Measurements from ENCODE around the gene CASP5.

CASP5 gene

GRCh38 chr11:105004021-105004420 is 18.9 kb downstream of the CASP5 start:
- H3K36me3 ChIP-seq (ENCODE audit: low read length), result no peaks in the 10 kb centered on the region

GRCh38 chr11:105003151-105003550 is 19.8 kb downstream of the CASP5 start:
- Histone ChIP-seq H3K4me2 (ENCODE audit: low read depth, low read length, poor library complexity, severe bottlenecking) (no peak overlapping the region), H4K20me1 (ENCODE audit: low read depth, low read length) (no peaks in the 10 kb centered on the region), H3K79me2 (ENCODE audit: insufficient read depth, low read length) (no peaks in the 10 kb centered on the region), H3K36me3 (ENCODE audit: low read length) (no peaks in the 10 kb centered on the region), H3K9ac (ENCODE audit: low read length) (no peak overlapping the region), H3K9me3 (ENCODE audit: insufficient read depth, low read length) (no peaks in the 10 kb centered on the region), H3K27me3 (ENCODE audit: low read length) (no peaks in the 10 kb centered on the region), H3F3A (ENCODE audit: insufficient read depth) (no peaks in the 10 kb centered on the region), H2AFZ (ENCODE audit: low read depth, low read length, severe bottlenecking) (no peak overlapping the region), H3K27ac (ENCODE audit: low read depth, low read length) (no peak overlapping the region), H3K4me3 (ENCODE audit: insufficient read depth, low read length, poor library complexity, severe bottlenecking) (no peak overlapping the region), H3K9me2 (replicated peaks; ENCODE audit: insufficient read depth, low read length) (no peaks in the 10 kb centered on the region)
- no peak for TF ChIP-seq CTCF (IDR thresholded peaks at IDR 0.05; ENCODE audit: insufficient read depth, low read length, poor library complexity, severe bottlenecking)
- TF ChIP-seq EZH2phosphoT487 (conservative IDR thresholded peaks at IDR 0.05; ENCODE audit: low read length), result no peak

More at GRCh38 chr11:105004021-105004420, 18.9 kb downstream of the CASP5 start:
- H3K9me2 ChIP-seq (replicated peaks; ENCODE audit: insufficient read depth, low read length), result no peaks in the 10 kb centered on the region
- no peak overlapping the region for H3K27ac ChIP-seq (ENCODE audit: low read depth, low read length)
- no peak overlapping the region for H2AFZ ChIP-seq (ENCODE audit: low read depth, low read length, severe bottlenecking)
- no peaks in the 10 kb centered on the region for H4K20me1 ChIP-seq (ENCODE audit: low read depth, low read length)
- H3K27me3 ChIP-seq (ENCODE audit: low read length), result no peaks in the 10 kb centered on the region
- H3K4me2 ChIP-seq (ENCODE audit: low read depth, low read length, poor library complexity, severe bottlenecking), result no peak overlapping the region
- H3F3A ChIP-seq (ENCODE audit: insufficient read depth), result no peaks in the 10 kb centered on the region
- no peak overlapping the region for H3K4me3 ChIP-seq (ENCODE audit: insufficient read depth, low read length, poor library complexity, severe bottlenecking)
- no peaks in the 10 kb centered on the region for H3K9me3 ChIP-seq (ENCODE audit: insufficient read depth, low read length)
- H3K9ac ChIP-seq (ENCODE audit: low read length), result no peak overlapping the region
- TF ChIP-seq CTCF (IDR thresholded peaks at IDR 0.05; ENCODE audit: insufficient read depth, low read length, poor library complexity, severe bottlenecking), result no peak
- no peak for TF ChIP-seq EZH2phosphoT487 (conservative IDR thresholded peaks at IDR 0.05; ENCODE audit: low read length)
- no peaks in the 10 kb centered on the region for H3K79me2 ChIP-seq (ENCODE audit: insufficient read depth, low read length)

GRCh38 chr11:105000797-105001196 is 22.2 kb downstream of the CASP5 start:
- no peaks in the 10 kb centered on the region for H3K9me3 ChIP-seq (ENCODE audit: insufficient read depth, low read length)
- H3K4me3 ChIP-seq (ENCODE audit: insufficient read depth, low read length, poor library complexity, severe bottlenecking), result no peak overlapping the region
- H3K27me3 ChIP-seq (ENCODE audit: low read length), result no peaks in the 10 kb centered on the region
- H3K9ac ChIP-seq (ENCODE audit: low read length), result no peak overlapping the region
- H3K79me2 ChIP-seq (ENCODE audit: insufficient read depth, low read length), result no peaks in the 10 kb centered on the region
- H3K27ac ChIP-seq (ENCODE audit: low read depth, low read length), result no peak overlapping the region
- H2AFZ ChIP-seq (ENCODE audit: low read depth, low read length, severe bottlenecking), result no peak overlapping the region
- no peaks in the 10 kb centered on the region for H3K36me3 ChIP-seq (ENCODE audit: low read length)
- H4K20me1 ChIP-seq (ENCODE audit: low read depth, low read length), result no peaks in the 10 kb centered on the region
- no peaks in the 10 kb centered on the region for H3F3A ChIP-seq (ENCODE audit: insufficient read depth)
- H3K9me2 ChIP-seq (replicated peaks; ENCODE audit: insufficient read depth, low read length), result no peaks in the 10 kb centered on the region
- TF ChIP-seq EZH2phosphoT487 (conservative IDR thresholded peaks at IDR 0.05; ENCODE audit: low read length) (no peak), CTCF (IDR thresholded peaks at IDR 0.05; ENCODE audit: insufficient read depth, low read length, poor library complexity, severe bottlenecking) (peak; percentile 42)
- H3K4me2 ChIP-seq (ENCODE audit: low read depth, low read length, poor library complexity, severe bottlenecking), result no peak overlapping the region

Measured in SU-DHL-6 (cell line).